Right renal cortex interstitium (tissue), 3 donors: Measurements from ENCODE around the gene RPP30. TPM values are rescaled to one million over a fixed set of nuclear protein-coding genes. Genes with fewer than 3 reads are reported as not detected.
"Not testable (repeated sequence)": the region's sequence is repeated elsewhere in the genome, so short reads cannot be mapped to it uniquely, and the experiment has no call there.

Experiments
- DNase-seq, 3 donors: peaks; one replicate each; pipeline ENCODE4 v3.0.0-alpha.2; 2013; ENCODE audit warnings: low read depth in 3 of 3, low spot score in 2 of 3
- polyA plus RNA-seq, 3 donors: library from polyadenylated mRNA; unstranded; fragments of 120-200 nt; gene quantifications; one replicate each; pipeline ENCODE4 v1.2.1, GENCODE V29; 2013; ENCODE audit not compliant: insufficient read length in 3 of 3

RPP30 gene
- polyA plus RNA-seq, 3 donors = 52.1 to 59.6 (median 56.1) TPM

DNA sequence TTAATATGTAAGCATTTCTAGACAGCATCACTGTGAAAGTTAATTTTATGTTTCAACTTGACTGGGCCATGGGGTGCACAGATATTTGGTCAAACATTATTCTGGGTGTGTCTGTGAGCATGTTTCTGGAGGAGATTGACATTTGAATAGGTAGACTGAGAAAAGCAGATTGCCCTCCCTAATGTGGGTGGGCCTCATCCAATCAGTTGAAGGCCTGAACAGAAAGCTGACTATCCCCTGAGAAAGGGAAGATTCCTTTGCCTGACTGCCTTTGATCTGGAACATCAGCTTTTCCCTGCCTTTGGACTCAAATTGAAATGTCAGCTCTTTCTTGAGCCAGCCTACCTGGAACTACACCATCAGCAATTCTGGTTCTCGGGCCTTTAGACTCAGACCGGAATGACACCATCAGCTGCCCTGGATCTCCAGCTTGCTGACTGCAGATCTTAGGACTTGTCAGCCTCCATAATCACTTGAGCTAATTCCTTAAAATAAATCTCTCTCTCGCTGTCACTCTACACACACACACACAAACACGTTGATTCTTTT lies 5.7 kb upstream of the RPP30 start:
- DNase-seq = no peak

GRCh38 chr10:90871279-90871765 lies 452 bp upstream of the RPP30 start:
- DNase-seq = peak in 2 of 3 donors; percentile 57 to 79

GRCh38 chr10:90872648-90873020 lies 860 bp downstream of the RPP30 start:
- DNase-seq = no peak

DNA sequence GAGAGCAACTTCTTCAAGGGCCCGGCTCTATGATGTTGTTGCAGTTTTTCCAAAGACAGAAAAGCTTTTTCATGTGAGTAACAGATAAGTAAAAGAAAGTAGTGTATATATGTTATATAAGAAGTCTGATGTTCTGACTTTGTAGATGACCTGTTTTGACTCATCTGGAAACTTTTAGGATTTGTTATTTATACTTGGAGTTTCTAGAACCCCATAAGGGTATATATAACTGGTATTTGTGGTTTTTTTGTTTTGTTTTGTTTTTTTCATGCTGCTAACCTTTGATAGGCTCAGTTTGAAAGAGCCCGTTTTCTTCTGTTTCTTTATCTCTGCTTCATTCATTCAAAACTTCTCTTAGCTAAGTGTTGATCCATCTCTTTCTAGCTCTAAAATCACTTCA lies 7.3 kb downstream of the RPP30 start:
- DNase-seq = no peak

GRCh38 chr10:90880059-90880719 lies 8.4 kb downstream of the RPP30 start:
- DNase-seq = not testable (repeated sequence)

DNA sequence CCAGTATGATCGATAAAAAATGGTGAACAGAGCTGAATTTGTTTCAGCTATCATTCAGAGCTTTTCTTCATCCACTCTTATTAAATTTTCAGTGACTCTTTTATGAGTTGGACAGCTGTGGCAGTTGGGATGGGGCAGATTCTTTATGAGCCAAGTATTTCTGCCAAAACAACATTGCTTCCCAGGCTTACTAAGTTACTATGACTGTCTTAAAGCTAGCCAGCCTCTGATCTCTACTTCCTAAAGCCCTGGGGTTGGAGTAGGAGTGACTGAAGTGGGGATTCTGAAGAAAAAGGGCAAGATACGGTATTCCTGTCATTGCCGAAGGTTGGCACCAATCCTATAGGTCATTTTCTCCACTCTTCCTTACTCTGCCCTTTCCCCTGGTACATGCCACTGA lies 12.7 kb downstream of the RPP30 start:
- DNase-seq = no peak

DNA sequence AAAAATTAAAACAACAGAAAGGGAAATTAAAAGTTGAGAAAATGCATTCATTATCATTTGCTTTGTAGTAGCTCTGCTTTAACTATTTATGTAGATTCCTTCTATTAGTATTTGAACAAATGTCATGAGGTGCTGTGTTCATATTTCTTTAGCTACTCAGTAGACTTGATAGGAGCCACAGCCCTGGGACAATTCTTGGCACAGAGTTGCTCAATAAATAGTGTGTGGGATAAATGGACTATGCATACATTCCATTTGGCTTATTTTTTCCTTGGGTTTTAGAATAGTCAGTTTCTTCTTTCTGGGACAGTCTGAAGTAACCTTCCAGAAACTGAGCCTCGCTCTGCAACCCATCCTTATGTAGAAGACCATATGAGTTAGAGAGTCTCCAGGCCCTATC lies 13.4 kb downstream of the RPP30 start:
- DNase-seq = no peak

DNA sequence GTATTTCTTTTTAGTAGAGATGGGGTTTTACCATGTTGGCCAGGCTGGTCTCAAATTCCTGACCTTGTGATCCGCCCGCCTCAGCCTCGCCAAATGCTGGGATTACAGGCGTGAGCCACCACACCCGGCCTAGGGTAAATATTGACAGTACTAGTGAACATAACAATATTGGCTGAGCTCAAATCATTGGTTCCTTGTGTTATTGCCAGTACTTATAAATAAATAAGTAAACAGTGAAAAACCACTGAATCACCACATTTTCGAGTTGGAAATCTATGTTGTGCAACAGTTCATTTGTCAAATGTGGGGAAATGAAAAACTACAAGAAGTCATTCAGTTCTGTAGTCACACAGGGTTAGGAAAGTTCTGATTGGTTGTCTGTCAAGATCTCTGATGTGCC lies 15.8 kb downstream of the RPP30 start:
- DNase-seq = no peak

GRCh38 chr10:90888387-90888786 lies 16.6 kb downstream of the RPP30 start:
- no peak for DNase-seq

- no peak for DNase-seq
These were observed 17.9 kb downstream of the RPP30 start for GRCh38 chr10:90889636-90890035.

GRCh38 chr10:90890347-90890746 lies 18.6 kb downstream of the RPP30 start:
- no peak for DNase-seq

DNA sequence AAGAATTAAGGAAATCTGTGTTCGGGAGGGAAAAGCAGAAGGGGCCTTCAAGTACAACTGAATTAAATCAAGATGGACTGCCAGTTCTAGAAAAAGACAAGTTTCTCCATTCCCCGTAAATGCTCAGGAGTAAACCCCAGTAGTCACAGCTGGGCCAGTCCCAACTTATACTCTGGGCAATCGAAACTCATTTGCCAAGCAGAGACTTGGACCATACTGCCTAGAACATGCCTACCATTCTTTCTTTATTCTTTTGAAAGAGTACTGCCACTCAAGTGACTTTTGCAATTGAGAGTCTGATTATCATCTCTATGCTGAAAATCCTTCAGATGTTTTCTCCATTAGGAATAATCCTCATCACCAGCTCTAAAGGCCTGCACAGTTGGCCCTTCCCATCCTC lies 21.4 kb downstream of the RPP30 start:
- DNase-seq = no peak

- not testable (repeated sequence) for DNase-seq
These were observed 25.1 kb downstream of the RPP30 start for GRCh38 chr10:90896916-90897315.

- DNase-seq = no peak
These were observed 34.2 kb downstream of the RPP30 start for GRCh38 chr10:90905925-90906324.

DNA sequence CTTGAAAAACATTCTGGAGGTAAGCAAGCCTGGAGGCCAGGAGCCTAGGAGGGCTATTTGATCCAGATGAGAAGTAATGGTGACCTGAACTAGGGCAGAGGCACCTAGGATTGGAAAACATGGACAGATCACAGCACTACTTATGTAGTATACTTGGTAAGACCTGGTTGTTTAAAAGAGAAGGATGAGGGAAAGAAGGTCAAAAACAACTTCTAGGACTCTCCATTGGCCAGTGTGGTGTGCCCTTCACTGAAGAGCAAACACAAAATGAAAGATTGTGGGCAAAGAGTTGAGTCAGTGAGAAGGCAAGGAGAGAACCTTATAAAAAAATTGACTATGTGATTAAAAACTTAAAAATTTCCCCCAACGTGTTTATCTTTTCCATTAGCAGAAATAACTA lies 34.8 kb downstream of the RPP30 start:
- DNase-seq = no peak

GRCh38 chr10:90911133-90912051 lies 39.6 kb downstream of the RPP30 start:
- DNase-seq = peak; percentile 63 to 69 (median 64)

GRCh38 chr10:90912174-90912573 lies 40.4 kb downstream of the RPP30 start:
- DNase-seq = no peak

- no peak for DNase-seq
These were observed 41.2 kb downstream of the RPP30 start for GRCh38 chr10:90912854-90913479.

DNA sequence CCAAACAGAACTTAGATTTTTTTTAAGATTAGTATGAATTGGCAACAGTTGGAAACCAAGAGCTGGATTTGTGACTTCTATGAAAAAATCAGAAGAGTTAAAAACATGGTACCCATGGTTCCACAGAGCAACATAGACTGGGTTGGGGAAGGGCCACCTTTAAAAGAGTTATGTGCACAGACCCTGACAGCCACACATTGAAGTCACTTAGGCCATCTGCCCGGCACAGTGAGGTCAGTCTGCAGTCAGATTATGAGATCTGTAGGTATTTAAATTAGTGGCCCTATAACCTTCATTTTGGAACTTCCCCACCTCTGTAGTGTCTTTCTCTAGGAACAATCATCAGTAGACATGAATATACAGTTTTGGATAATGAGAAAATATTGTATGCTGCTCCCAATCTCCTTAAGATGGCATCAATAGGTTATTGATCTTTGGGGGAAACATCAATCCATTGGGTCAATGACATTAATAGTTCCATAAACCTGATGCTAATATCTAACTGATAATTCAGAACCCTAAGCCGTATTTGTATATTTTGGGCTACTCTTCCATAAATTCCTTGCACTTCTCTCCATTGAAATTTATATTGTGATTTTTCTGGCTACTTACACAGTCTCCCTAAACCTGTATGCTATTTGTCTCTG lies 42.1 kb downstream of the RPP30 start:
- no peak for DNase-seq

DNA sequence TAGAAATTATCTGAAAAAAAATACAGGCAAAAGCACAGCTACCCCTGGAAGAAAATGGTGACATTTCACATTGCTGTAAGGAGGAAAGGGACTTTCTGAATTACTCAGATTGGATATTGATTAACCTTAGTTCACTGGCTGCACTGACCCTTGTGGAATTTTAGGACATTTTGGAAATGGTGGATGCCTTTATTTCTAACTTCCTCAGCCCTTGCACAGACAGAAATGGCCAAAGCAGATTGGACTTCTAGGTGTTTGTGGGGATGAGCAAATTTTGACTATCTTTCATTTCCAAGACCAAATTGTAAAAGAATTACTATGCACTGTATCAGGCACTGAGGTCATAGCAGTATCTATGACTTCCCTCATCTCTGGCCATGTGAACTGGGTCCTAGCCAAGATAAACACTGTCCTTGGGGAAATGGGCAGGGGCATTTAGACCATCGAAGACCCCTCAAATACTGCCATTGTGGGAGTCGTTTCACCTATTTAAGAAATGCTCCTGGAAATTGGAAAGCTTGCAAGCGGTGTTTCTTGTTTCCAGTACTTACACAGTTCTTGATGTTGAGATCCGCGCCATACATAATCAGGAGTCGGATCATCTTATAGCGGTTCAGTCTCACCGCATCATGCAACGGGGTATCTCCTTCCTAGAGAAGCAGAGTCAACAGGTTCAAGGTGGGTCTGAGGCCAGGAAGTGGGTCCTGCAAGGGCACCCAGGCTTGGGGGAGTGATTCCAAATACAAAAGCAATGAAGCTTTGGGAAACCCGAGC lies 43.4 kb downstream of the RPP30 start:
- DNase-seq = no peak
